ENCODE measurements around the gene LGALS9. TPM values are rescaled to one million over a fixed set of nuclear protein-coding genes. Genes with fewer than 3 reads are reported as not detected.

LGALS9 gene
- total RNA-seq, 1 donor from 2014 or later, result 9.4 TPM

- H4K20me1 ChIP-seq (ENCODE audit: insufficient read depth, low read length), result peaks cover 8% of the 10 kb centered on the region
- H3K27ac ChIP-seq (ENCODE audit: low read depth, low read length), result no peak overlapping the region
Measured at GRCh38 chr17:27585153-27585681, 45.8 kb upstream of the LGALS9 start.

GRCh38 chr17:27585792-27586191 is 45.2 kb upstream of the LGALS9 start:
- no peaks in the 10 kb centered on the region for H3K9me3 Mint-ChIP-seq (ENCODE audit: unreplicated experiment)
- peak overlapping the region; percentile 92 for H3K27ac ChIP-seq (ENCODE audit: low read depth, low read length)
- no peak overlapping the region for H3K4me3 Mint-ChIP-seq (ENCODE audit: unreplicated experiment)
- no peak overlapping the region for H3K4me3 ChIP-seq (ENCODE audit: insufficient read depth, low read depth, low read length)
- peaks cover 49% of the 10 kb centered on the region for H3K36me3 Mint-ChIP-seq (ENCODE audit: low read depth, unreplicated experiment)
- DNase-seq (ENCODE audit: low read depth) (no peak), FAIRE-seq (no peak)
- H3K27me3 Mint-ChIP-seq (ENCODE audit: low read depth, unreplicated experiment), result no peaks in the 10 kb centered on the region
- peaks cover 19% of the 10 kb centered on the region for H3K4me1 ChIP-seq (ENCODE audit: insufficient read depth, low read length)
- TF ChIP-seq CTCF (IDR thresholded peaks at IDR 0.05; ENCODE audit: insufficient read depth, low read depth, low read length) (no peak), EZH2 (IDR thresholded peaks at IDR 0.05; ENCODE audit: insufficient read depth, low read length) (no peak)
- peak overlapping the region; percentile 48 for H3K9ac ChIP-seq (ENCODE audit: low read length)
- no peak overlapping the region for H2AFZ ChIP-seq (ENCODE audit: low read depth, low read length)
- peaks cover 8% of the 10 kb centered on the region for H3K79me2 ChIP-seq (ENCODE audit: insufficient read depth, low read length)
- peaks cover 5% of the 10 kb centered on the region for H4K20me1 ChIP-seq (ENCODE audit: insufficient read depth, low read length)
- peaks cover 16% of the 10 kb centered on the region for H3K36me3 ChIP-seq (ENCODE audit: insufficient read depth, low read length)
- no peaks in the 10 kb centered on the region for H3K27me3 ChIP-seq (ENCODE audit: insufficient read depth, low read length)
- peak overlapping the region; percentile 64 for H3K4me2 ChIP-seq (ENCODE audit: low read length)
- H3K27ac Mint-ChIP-seq (ENCODE audit: unreplicated experiment), result peak overlapping the region; percentile 98
- peaks cover 39% of the 10 kb centered on the region for H3K4me1 Mint-ChIP-seq (ENCODE audit: low read depth, unreplicated experiment)
- no peaks in the 10 kb centered on the region for H3K9me3 ChIP-seq (ENCODE audit: insufficient read depth, low read depth, low read length)

More at GRCh38 chr17:27585153-27585681, 45.8 kb upstream of the LGALS9 start:
- H3K27ac Mint-ChIP-seq (ENCODE audit: unreplicated experiment), result peak overlapping the region; percentile 98
- H3K9ac ChIP-seq (ENCODE audit: low read length), result peak overlapping the region; percentile 48
- no peak overlapping the region for H2AFZ ChIP-seq (ENCODE audit: low read depth, low read length)
- no peak for DNase-seq (ENCODE audit: low read depth)
- peaks cover 47% of the 10 kb centered on the region for H3K36me3 Mint-ChIP-seq (ENCODE audit: low read depth, unreplicated experiment)
- H3K27me3 ChIP-seq (ENCODE audit: insufficient read depth, low read length), result no peaks in the 10 kb centered on the region
- no peak for FAIRE-seq
- peaks cover 19% of the 10 kb centered on the region for H3K4me1 ChIP-seq (ENCODE audit: insufficient read depth, low read length)
- TF ChIP-seq EZH2 (IDR thresholded peaks at IDR 0.05; ENCODE audit: insufficient read depth, low read length) (no peak), CTCF (IDR thresholded peaks at IDR 0.05; ENCODE audit: insufficient read depth, low read depth, low read length) (no peak)
- H3K4me2 ChIP-seq (ENCODE audit: low read length), result peak overlapping the region; percentile 64
- no peaks in the 10 kb centered on the region for H3K9me3 Mint-ChIP-seq (ENCODE audit: unreplicated experiment)
- H3K79me2 ChIP-seq (ENCODE audit: insufficient read depth, low read length), result peaks cover 11% of the 10 kb centered on the region
- H3K4me3 Mint-ChIP-seq (ENCODE audit: unreplicated experiment), result no peak overlapping the region
- H3K9me3 ChIP-seq (ENCODE audit: insufficient read depth, low read depth, low read length), result no peaks in the 10 kb centered on the region
- H3K36me3 ChIP-seq (ENCODE audit: insufficient read depth, low read length), result peaks cover 14% of the 10 kb centered on the region
- no peaks in the 10 kb centered on the region for H3K27me3 Mint-ChIP-seq (ENCODE audit: low read depth, unreplicated experiment)
- H3K4me1 Mint-ChIP-seq (ENCODE audit: low read depth, unreplicated experiment), result peaks cover 43% of the 10 kb centered on the region
- no peak overlapping the region for H3K4me3 ChIP-seq (ENCODE audit: insufficient read depth, low read depth, low read length)

GRCh38 chr17:27586203-27586721 is 44.7 kb upstream of the LGALS9 start:
- H3K27me3 ChIP-seq (ENCODE audit: insufficient read depth, low read length), result no peaks in the 10 kb centered on the region
- no peak overlapping the region for H3K4me3 Mint-ChIP-seq (ENCODE audit: unreplicated experiment)
- no peak overlapping the region for H3K4me3 ChIP-seq (ENCODE audit: insufficient read depth, low read depth, low read length)
- FAIRE-seq (no peak), DNase-seq (ENCODE audit: low read depth) (peak; percentile 85)
- peaks cover 16% of the 10 kb centered on the region for H3K36me3 ChIP-seq (ENCODE audit: insufficient read depth, low read length)
- no peak overlapping the region for H2AFZ ChIP-seq (ENCODE audit: low read depth, low read length)
- H3K27ac ChIP-seq (ENCODE audit: low read depth, low read length), result peak overlapping the region; percentile 92
- no peaks in the 10 kb centered on the region for H3K27me3 Mint-ChIP-seq (ENCODE audit: low read depth, unreplicated experiment)
- H3K9me3 Mint-ChIP-seq (ENCODE audit: unreplicated experiment), result no peaks in the 10 kb centered on the region
- no peak for TF ChIP-seq CTCF (IDR thresholded peaks at IDR 0.05; ENCODE audit: insufficient read depth, low read depth, low read length)
- no peak for TF ChIP-seq EZH2 (IDR thresholded peaks at IDR 0.05; ENCODE audit: insufficient read depth, low read length)
- peaks cover 51% of the 10 kb centered on the region for H3K36me3 Mint-ChIP-seq (ENCODE audit: low read depth, unreplicated experiment)
- peaks cover 8% of the 10 kb centered on the region for H3K79me2 ChIP-seq (ENCODE audit: insufficient read depth, low read length)
- peaks cover 39% of the 10 kb centered on the region for H3K4me1 Mint-ChIP-seq (ENCODE audit: low read depth, unreplicated experiment)
- peak overlapping the region; percentile 98 for H3K27ac Mint-ChIP-seq (ENCODE audit: unreplicated experiment)
- H3K9ac ChIP-seq (ENCODE audit: low read length), result peak overlapping the region; percentile 75
- peaks cover 5% of the 10 kb centered on the region for H4K20me1 ChIP-seq (ENCODE audit: insufficient read depth, low read length)
- H3K9me3 ChIP-seq (ENCODE audit: insufficient read depth, low read depth, low read length), result no peaks in the 10 kb centered on the region
- peak overlapping the region; percentile 64 for H3K4me2 ChIP-seq (ENCODE audit: low read length)
- H3K4me1 ChIP-seq (ENCODE audit: insufficient read depth, low read length), result peaks cover 19% of the 10 kb centered on the region
